WI38 (cell line): ENCODE results near the gene PLD1.

Experiments
- H3K4me3 ChIP-seq: 2 replicates; pipeline ENCODE4 v1.5.1; 2011; ENCODE audit warnings: low read depth, mild to moderate bottlenecking, control low read depth, low read length
- TF ChIP-seq, protein P1 (sequence below): IDR thresholded peaks from 2 replicates; pipeline ENCODE4 v1.5.1; 2012; ENCODE audit warnings: low read depth, mild to moderate bottlenecking, control low read depth, low read length

PLD1 gene

DNA sequence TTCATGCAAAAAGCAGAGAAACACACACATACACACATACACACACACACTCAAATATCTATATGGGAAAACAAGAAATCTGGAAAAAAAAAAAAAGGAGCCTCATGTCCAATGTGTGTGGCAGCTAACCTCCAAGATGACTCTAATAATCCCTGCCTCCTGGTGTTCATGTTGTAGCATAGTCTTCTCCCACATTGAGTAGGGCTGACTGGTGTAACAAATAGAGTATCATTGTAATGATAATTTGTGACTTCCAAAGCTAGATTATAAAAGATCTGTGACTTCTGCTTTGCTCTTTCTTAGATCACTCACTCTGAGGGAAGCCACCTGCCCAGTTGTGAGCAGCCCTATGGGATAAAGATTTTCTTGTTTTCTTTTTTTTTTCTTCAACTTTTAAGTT lies 219.2 kb downstream of the PLD1 start:
- TF ChIP-seq, protein P1, sequence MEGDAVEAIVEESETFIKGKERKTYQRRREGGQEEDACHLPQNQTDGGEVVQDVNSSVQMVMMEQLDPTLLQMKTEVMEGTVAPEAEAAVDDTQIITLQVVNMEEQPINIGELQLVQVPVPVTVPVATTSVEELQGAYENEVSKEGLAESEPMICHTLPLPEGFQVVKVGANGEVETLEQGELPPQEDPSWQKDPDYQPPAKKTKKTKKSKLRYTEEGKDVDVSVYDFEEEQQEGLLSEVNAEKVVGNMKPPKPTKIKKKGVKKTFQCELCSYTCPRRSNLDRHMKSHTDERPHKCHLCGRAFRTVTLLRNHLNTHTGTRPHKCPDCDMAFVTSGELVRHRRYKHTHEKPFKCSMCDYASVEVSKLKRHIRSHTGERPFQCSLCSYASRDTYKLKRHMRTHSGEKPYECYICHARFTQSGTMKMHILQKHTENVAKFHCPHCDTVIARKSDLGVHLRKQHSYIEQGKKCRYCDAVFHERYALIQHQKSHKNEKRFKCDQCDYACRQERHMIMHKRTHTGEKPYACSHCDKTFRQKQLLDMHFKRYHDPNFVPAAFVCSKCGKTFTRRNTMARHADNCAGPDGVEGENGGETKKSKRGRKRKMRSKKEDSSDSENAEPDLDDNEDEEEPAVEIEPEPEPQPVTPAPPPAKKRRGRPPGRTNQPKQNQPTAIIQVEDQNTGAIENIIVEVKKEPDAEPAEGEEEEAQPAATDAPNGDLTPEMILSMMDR: no peak
- H3K4me3 ChIP-seq: no peak overlapping the region

- H3K4me3 ChIP-seq: no peak overlapping the region
- TF ChIP-seq, protein P1: no peak
These were observed 224.0 kb downstream of the PLD1 start for GRCh38 chr3:171586274-171586673.

DNA sequence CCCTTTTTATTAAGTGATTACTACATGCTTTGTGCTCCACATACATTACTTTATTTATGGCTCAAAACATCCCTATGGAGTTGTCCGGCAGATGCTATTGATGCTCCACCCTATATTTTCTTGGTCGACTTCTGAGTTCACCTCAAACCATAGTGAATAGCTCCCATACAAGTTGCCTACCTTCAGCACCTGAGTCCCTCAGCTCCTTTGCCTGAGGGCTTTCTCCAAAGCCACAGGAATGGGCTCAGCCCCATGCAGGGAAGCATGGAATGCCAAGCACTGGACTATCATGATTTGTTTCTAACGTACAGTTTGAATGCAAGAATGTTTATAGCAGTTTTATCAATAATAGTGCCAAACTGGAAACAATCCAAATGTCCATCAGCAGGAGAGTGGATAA lies 225.2 kb downstream of the PLD1 start:
- no peak overlapping the region for H3K4me3 ChIP-seq
- TF ChIP-seq, protein P1: no peak

GRCh38 chr3:171584100-171584499 lies 226.2 kb downstream of the PLD1 start:
- H3K4me3 ChIP-seq: no peak overlapping the region
- TF ChIP-seq, protein P1: no peak

GRCh38 chr3:171574556-171575240 lies 235.6 kb downstream of the PLD1 start:
- no peak overlapping the region for H3K4me3 ChIP-seq
- TF ChIP-seq, protein P1: no peak

- TF ChIP-seq, protein P1: no peak
- no peak overlapping the region for H3K4me3 ChIP-seq
These were observed 240.6 kb downstream of the PLD1 start for GRCh38 chr3:171569571-171570132.

DNA sequence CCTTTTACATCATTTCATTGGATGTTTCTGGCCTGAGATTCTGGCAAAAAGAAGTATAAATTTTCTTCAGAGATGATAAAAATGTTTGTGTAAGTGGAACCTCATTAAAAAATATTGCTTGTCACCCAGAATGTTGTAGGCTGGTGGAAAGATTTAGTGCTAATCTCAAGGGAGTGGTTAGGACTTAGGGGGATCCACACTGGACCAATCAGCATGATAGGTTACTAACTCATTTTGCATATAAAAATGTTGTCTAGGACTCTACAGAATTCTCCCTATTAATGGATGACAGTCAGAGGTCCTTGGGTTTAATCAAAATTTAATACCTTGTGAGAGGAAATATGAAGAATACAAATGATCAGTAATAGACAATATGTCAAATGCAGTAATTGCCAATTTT lies 241.5 kb downstream of the PLD1 start:
- no peak overlapping the region for H3K4me3 ChIP-seq
- TF ChIP-seq, protein P1: no peak
